Measurements from ENCODE around the gene EPM2A. TPM values are rescaled to one million over a fixed set of nuclear protein-coding genes. Genes with fewer than 3 reads are reported as not detected.

EPM2A gene
- total RNA-seq, 1 experiment from 2014 or later, result 6.4 TPM

GRCh38 chr6:145758113-145758512, 22.8 kb upstream of the EPM2A start:
- no peak for ATAC-seq
- Histone ChIP-seq H2AFZ (ENCODE audit: low read depth, low read length, poor library complexity, severe bottlenecking) (no peak overlapping the region), H3K9me3 (ENCODE audit: control insufficient read depth in 1 of 2, insufficient read depth in 1 of 2, low read depth in 1 of 2, low read length in 2 of 2) (no peaks in the 10 kb centered on the region), H3K4me3 (replicated peaks in 1 of 2; ENCODE audit: low read depth in 1 of 2, low read length in 2 of 2) (no peak overlapping the region), H4K20me1 (ENCODE audit: insufficient read depth) (no peaks in the 10 kb centered on the region), H3K9ac (ENCODE audit: low read length) (no peak overlapping the region), H3K9me2 (ENCODE audit: insufficient read depth) (no peaks in the 10 kb centered on the region), H3K27ac (ENCODE audit: low read depth, low read length) (no peak overlapping the region), H3K79me2 (ENCODE audit: insufficient read depth, low read length) (no peaks in the 10 kb centered on the region), H3K27me3 (ENCODE audit: insufficient read depth, low read length) (no peaks in the 10 kb centered on the region), H3K36me3 (ENCODE audit: control insufficient read depth in 1 of 2, insufficient read depth in 2 of 2, low read length in 2 of 2) (no peaks in the 10 kb centered on the region), H3K4me1 (ENCODE audit: control insufficient read depth in 1 of 2, insufficient read depth in 2 of 2, low read length in 2 of 2) (no peaks in the 10 kb centered on the region), H3K4me2 (ENCODE audit: low read length) (no peak overlapping the region)
- TF ChIP-seq TCF7L2 (IDR thresholded peaks at IDR 0.05; ENCODE audit: borderline replicate concordance, extremely low read depth, insufficient read depth, insufficient read length) (no peak), CEBPB (IDR thresholded peaks at IDR 0.05; ENCODE audit: low read depth) (no peak), ZFX (IDR thresholded peaks at IDR 0.05) (no peak), ELF1 (IDR thresholded peaks at IDR 0.05; ENCODE audit: borderline replicate concordance, low read depth) (no peak), ZBTB33 (IDR thresholded peaks at IDR 0.05; ENCODE audit: extremely low read depth, insufficient replicate concordance, low read length) (no peak), EZH2phosphoT487 (IDR thresholded peaks at IDR 0.05; ENCODE audit: borderline replicate concordance) (no peak), JUND (IDR thresholded peaks at IDR 0.05) (no peak), POLR2A (IDR thresholded peaks at IDR 0.05; ENCODE audit: borderline replicate concordance, extremely low read depth, insufficient read depth, insufficient read length) (no peak), ZNF274 (IDR thresholded peaks at IDR 0.05; ENCODE audit: low read depth, low read length) (no peak), SRF (IDR thresholded peaks at IDR 0.05; ENCODE audit: low read depth) (no peak), RAD21 (IDR thresholded peaks at IDR 0.05; ENCODE audit: low read depth) (no peak), FOSL1 (IDR thresholded peaks at IDR 0.05; ENCODE audit: low read depth) (no peak), POLR2AphosphoS5 (IDR thresholded peaks at IDR 0.05; ENCODE audit: low read depth, low read length) (no peak)
- DNase-seq (ENCODE audit: low read depth, low spot score), result no peak
- RAD21 ChIA-PET (ENCODE audit: low non-redundant PET in 1 of 2, low total read pairs in 2 of 2, uncharacterized antibody in 2 of 2, unreplicated experiment in 2 of 2), result no interaction called here
- CTCF ChIA-PET, result no interaction called here
- POLR2A ChIA-PET, result no interaction called here
- no TSS peak for BruUV-seq (replicated peaks)
- intact Hi-C loops (cut with micrococcal nuclease), result no loop called here
